ENCODE measurements around the gene HNMT.
"Not testable (repeated sequence)": the region's sequence is repeated elsewhere in the genome, so short reads cannot be mapped to it uniquely, and the experiment has no call there.

Gene HNMT
- 0 reads per million in 3 donors for total RNA-seq

DNA sequence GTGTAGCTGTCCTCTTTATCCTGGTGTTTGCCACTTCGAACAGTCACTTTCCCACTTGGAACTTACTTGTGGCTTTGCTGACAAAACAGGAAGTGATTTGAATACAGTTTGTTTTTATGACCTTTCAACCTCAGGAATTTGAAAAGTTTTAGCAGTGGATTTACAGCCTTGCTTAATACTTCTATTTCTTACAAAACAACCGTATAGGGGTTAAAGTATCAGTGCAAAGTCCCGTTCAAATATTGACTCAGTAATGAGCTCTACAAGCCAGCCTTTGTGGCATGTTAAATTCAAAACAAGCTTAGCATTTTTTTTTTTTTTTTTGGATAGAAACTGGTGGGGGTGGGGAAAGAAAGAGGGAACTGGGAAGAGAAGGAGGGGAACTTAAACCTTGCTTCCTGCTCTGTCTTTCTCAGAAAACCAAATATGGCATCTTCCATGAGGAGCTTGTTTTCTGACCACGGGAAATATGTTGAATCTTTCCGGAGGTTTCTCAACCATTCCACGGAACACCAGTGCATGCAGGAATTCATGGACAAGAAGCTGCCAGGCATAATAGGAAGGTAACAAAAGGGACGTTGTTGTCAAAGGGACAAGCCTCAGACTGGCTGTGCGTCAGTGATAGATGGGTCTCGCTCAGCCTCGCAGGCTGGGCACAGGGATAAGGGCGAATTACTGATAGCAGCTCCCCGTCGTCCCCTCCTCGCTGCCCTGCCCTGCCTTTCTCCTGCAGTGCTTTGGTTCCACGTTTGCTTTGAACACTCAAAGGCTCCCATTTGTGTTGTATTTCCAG, at the start of gene HNMT:
HNMT (plus strand) TSS at position 408 of the 793 bp plus-strand sequence; CDS start at position 427, 19 bp downstream.
- DNase-seq, result no peak
- Histone ChIP-seq H3K27ac (ENCODE audit: insufficient read depth, low read length, poor library complexity, severe bottlenecking) (no peak within 1 kb of the TSS), H3K4me3 (ENCODE audit: insufficient read depth, low read depth, low read length, poor library complexity, severe bottlenecking) (no peak within 1 kb of the TSS), H3K4me1 (ENCODE audit: control insufficient read depth, insufficient read depth, low read length, poor library complexity, severe bottlenecking) (no peaks in the 10 kb centered on the region), H3K36me3 (ENCODE audit: control insufficient read depth, insufficient read depth, low read length) (no peaks in the 10 kb centered on the region), H3K9me3 (ENCODE audit: control insufficient read depth, low read length) (no peaks in the 10 kb centered on the region), H3K27me3 (replicated peaks; ENCODE audit: control insufficient read depth, insufficient read depth, low read length, poor library complexity, severe bottlenecking) (no peaks in the 10 kb centered on the region)

DNA sequence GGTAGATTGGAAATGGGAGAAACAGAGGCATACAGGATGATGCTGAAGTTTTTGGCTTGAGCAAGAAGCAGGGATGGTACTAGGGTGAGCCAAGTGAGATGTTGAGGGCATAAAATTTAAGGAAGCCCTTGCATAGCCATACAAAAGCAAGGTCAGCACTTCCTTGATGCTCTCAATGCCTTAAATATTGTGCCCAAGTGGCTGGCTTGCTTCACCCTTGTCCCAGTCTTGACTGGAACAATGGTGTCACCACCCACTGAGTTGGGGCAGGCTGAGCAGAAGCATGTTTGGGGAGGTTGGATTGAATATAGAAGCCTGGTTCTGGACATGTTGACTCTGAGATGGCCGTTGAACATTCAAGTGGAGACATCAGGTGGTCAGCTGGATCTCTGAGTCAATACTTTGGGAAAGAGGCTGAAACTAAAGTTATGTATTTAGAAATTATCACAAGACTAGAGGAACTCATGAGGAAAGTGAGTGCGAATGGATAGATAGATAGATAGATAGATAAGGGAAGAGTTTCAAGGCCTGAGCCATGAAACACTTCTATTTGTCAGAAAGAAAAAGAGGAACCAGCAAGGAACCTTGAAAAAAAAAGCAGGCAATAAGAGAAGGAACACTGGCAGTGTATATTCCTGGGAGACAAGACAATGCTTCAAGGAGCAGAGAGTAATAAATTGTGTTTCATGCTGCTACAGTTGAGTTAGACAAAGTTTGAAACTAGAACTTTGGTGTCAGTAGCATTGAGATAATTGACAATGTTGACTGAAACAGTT, 43.0 kb upstream of the HNMT start:
- H3K27ac ChIP-seq (ENCODE audit: insufficient read depth, low read length, poor library complexity, severe bottlenecking), result no peak overlapping the region
- no peak for DNase-seq
- H3K27me3 ChIP-seq (replicated peaks; ENCODE audit: control insufficient read depth, insufficient read depth, low read length, poor library complexity, severe bottlenecking), result no peaks in the 10 kb centered on the region
- no peaks in the 10 kb centered on the region for H3K4me1 ChIP-seq (ENCODE audit: control insufficient read depth, insufficient read depth, low read length, poor library complexity, severe bottlenecking)
- no peak overlapping the region for H3K4me3 ChIP-seq (ENCODE audit: insufficient read depth, low read depth, low read length, poor library complexity, severe bottlenecking)
- H3K36me3 ChIP-seq (ENCODE audit: control insufficient read depth, insufficient read depth, low read length), result no peaks in the 10 kb centered on the region
- H3K9me3 ChIP-seq (ENCODE audit: control insufficient read depth, low read length), result no peaks in the 10 kb centered on the region

DNA sequence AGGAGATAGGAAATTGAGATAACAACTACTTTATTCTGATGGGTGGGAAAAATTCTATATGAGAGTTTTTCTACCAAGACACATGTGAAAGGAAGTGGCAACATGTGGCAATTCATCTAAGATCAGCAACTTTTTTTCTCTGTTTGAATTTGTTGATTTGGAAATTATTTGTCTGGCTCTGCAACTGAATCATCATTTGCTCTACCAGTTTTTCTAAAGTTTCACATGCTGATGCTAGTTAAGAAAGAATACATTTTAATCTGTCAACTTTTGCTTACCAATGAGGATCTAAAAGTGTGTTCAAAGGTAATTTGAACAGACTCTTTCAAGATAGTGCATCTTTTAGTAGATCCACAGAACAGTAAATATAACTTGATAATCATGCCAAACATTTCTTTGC, 42.1 kb upstream of the HNMT start:
- H3K4me1 ChIP-seq (ENCODE audit: control insufficient read depth, insufficient read depth, low read length, poor library complexity, severe bottlenecking); DNase-seq; H3K36me3 ChIP-seq (ENCODE audit: control insufficient read depth, insufficient read depth, low read length); H3K4me3 ChIP-seq (ENCODE audit: insufficient read depth, low read depth, low read length, poor library complexity, severe bottlenecking); H3K27ac ChIP-seq (ENCODE audit: insufficient read depth, low read length, poor library complexity, severe bottlenecking); H3K9me3 ChIP-seq (ENCODE audit: control insufficient read depth, low read length); H3K27me3 ChIP-seq (replicated peaks; ENCODE audit: control insufficient read depth, insufficient read depth, low read length, poor library complexity, severe bottlenecking): not testable (repeated sequence)

DNA sequence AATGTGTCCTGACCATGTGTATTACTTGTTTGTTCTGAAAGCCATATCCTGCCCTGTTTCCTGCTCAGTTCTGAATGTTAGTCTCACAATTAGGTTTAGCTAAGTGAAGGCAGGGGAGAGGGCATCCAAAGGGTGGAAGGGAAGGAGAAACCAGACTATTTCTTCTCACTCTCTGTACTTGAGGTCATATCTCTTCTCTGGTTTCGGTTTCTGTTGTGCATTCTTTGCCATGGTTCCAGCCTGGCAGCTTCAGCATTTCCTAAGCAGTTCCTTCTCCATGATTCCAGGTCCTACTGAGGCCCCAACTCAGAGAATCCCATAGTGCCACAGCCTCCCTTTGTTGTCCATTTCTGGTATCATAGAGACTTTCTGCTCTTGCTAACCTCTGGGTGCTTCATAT, 40.3 kb upstream of the HNMT start:
- no peak for DNase-seq
- Histone ChIP-seq H3K9me3 (ENCODE audit: control insufficient read depth, low read length) (no peaks in the 10 kb centered on the region), H3K4me3 (ENCODE audit: insufficient read depth, low read depth, low read length, poor library complexity, severe bottlenecking) (no peak overlapping the region), H3K36me3 (ENCODE audit: control insufficient read depth, insufficient read depth, low read length) (no peaks in the 10 kb centered on the region), H3K4me1 (ENCODE audit: control insufficient read depth, insufficient read depth, low read length, poor library complexity, severe bottlenecking) (no peaks in the 10 kb centered on the region), H3K27me3 (replicated peaks; ENCODE audit: control insufficient read depth, insufficient read depth, low read length, poor library complexity, severe bottlenecking) (no peaks in the 10 kb centered on the region), H3K27ac (ENCODE audit: insufficient read depth, low read length, poor library complexity, severe bottlenecking) (no peak overlapping the region)

DNA sequence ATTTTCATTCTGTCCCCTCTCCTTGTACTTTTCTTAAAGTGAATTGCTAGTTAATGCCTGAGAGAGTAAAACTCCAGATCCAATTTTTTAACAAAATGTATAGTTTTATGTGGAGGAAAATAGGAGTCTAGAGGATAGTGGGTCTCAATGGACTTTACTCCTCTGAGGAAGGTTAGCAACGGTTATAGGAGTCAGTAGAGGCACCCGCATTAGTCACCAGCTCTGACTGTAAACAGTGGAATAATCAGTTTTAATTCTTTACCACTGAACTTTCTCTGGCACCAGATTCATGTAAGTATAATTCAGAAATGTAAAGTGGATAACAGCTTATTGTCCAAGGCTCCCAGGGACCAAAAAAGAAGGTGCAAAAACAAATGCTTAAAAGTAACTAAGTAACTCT, 38.7 kb upstream of the HNMT start:
- DNase-seq, result no peak
- Histone ChIP-seq H3K4me3 (ENCODE audit: insufficient read depth, low read depth, low read length, poor library complexity, severe bottlenecking) (no peak overlapping the region), H3K36me3 (ENCODE audit: control insufficient read depth, insufficient read depth, low read length) (no peaks in the 10 kb centered on the region), H3K27me3 (replicated peaks; ENCODE audit: control insufficient read depth, insufficient read depth, low read length, poor library complexity, severe bottlenecking) (no peaks in the 10 kb centered on the region), H3K9me3 (ENCODE audit: control insufficient read depth, low read length) (no peaks in the 10 kb centered on the region), H3K27ac (ENCODE audit: insufficient read depth, low read length, poor library complexity, severe bottlenecking) (no peak overlapping the region), H3K4me1 (ENCODE audit: control insufficient read depth, insufficient read depth, low read length, poor library complexity, severe bottlenecking) (no peaks in the 10 kb centered on the region)

DNA sequence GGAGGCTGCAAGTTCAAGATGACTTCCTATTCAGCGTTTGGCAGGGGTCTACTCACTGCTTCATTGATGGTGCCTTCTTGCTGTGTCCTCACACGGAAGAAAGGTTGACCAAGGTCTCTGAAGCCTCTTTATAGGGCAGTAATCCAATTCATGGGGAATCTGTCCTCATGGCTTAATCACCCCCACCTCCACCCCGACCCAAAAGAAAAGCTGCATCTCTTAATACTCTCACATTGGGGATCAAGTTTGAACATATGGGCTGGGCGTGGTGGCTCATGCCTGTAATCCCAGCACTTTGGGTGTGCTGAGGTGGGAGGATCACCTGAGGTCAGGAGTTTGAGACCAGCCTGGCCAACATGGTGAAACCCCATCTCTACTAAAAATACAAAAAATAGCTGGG, 36.4 kb upstream of the HNMT start:
- no peaks in the 10 kb centered on the region for H3K4me1 ChIP-seq (ENCODE audit: control insufficient read depth, insufficient read depth, low read length, poor library complexity, severe bottlenecking)
- no peaks in the 10 kb centered on the region for H3K9me3 ChIP-seq (ENCODE audit: control insufficient read depth, low read length)
- no peak for DNase-seq
- H3K27ac ChIP-seq (ENCODE audit: insufficient read depth, low read length, poor library complexity, severe bottlenecking), result no peak overlapping the region
- H3K27me3 ChIP-seq (replicated peaks; ENCODE audit: control insufficient read depth, insufficient read depth, low read length, poor library complexity, severe bottlenecking), result no peaks in the 10 kb centered on the region
- no peaks in the 10 kb centered on the region for H3K36me3 ChIP-seq (ENCODE audit: control insufficient read depth, insufficient read depth, low read length)
- H3K4me3 ChIP-seq (ENCODE audit: insufficient read depth, low read depth, low read length, poor library complexity, severe bottlenecking), result no peak overlapping the region

DNA sequence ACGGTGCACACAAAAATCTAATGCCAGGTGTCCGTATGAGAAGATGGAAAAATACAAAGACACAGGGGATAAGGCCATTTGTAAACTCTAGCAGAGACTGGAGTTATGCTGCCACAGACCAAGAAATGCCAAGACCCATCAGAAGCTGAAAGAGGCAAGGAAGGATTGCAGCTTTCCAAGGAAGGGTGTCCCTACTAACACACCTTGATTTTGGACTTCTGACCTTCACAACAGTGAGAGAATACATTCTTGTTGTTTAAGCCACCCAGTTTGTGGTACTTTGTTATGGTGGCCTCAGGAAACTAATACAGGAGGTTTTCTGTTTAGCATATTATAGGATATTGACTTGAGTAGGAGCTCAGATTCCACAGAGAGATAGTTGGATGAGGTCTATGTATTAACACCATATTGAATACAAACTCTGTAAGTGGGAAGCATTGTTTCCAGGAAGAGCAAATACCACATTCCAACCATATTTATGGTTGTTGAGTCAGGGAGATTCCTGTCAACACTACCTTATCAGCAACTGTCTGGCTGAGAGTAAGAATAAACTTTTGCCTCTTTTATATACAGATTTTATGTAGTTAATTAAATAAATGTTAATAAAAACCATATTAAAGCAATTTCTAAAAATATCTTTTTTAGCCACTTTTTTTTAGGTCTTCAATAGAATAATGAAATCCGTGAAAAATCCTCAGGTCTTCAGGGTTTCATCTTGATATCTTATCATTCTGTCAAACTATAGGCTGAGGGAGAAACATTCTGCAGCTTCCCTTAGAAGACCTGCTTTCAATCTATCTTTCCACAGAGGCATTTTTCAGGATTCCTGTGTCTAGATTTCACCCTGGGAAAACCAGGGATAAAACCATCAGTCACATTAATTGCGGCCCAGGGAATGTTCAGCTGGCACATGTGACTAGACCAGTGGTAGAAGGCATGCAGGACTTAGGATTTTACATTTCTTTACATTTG, 35.4 kb upstream of the HNMT start:
- Histone ChIP-seq H3K4me3 (ENCODE audit: insufficient read depth, low read depth, low read length, poor library complexity, severe bottlenecking) (no peak overlapping the region), H3K27me3 (replicated peaks; ENCODE audit: control insufficient read depth, insufficient read depth, low read length, poor library complexity, severe bottlenecking) (no peaks in the 10 kb centered on the region), H3K36me3 (ENCODE audit: control insufficient read depth, insufficient read depth, low read length) (no peaks in the 10 kb centered on the region), H3K27ac (ENCODE audit: insufficient read depth, low read length, poor library complexity, severe bottlenecking) (no peak overlapping the region), H3K4me1 (ENCODE audit: control insufficient read depth, insufficient read depth, low read length, poor library complexity, severe bottlenecking) (no peaks in the 10 kb centered on the region), H3K9me3 (ENCODE audit: control insufficient read depth, low read length) (no peaks in the 10 kb centered on the region)
- DNase-seq, result no peak

DNA sequence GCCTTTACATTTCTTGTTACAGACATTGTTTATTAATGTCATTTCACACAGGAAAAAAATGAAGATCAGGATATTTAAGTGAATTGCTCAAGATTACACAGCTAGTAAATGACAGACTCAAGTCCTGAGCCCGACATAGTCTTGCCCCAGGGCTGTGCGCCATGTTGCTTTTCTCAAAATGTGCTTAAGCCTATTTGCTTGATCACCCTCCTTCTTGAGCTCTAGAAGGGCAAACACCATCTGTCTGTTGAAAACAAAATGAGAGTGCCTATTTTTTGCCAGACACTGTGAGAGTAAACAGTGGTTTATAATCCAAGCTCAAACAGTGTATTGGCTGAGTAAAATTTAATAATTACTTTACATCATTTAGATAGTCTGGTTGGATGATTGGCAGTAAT, 34.8 kb upstream of the HNMT start:
- DNase-seq, result no peak
- Histone ChIP-seq H3K9me3 (ENCODE audit: control insufficient read depth, low read length) (no peaks in the 10 kb centered on the region), H3K27me3 (replicated peaks; ENCODE audit: control insufficient read depth, insufficient read depth, low read length, poor library complexity, severe bottlenecking) (no peaks in the 10 kb centered on the region), H3K27ac (ENCODE audit: insufficient read depth, low read length, poor library complexity, severe bottlenecking) (no peak overlapping the region), H3K4me3 (ENCODE audit: insufficient read depth, low read depth, low read length, poor library complexity, severe bottlenecking) (no peak overlapping the region), H3K4me1 (ENCODE audit: control insufficient read depth, insufficient read depth, low read length, poor library complexity, severe bottlenecking) (no peaks in the 10 kb centered on the region), H3K36me3 (ENCODE audit: control insufficient read depth, insufficient read depth, low read length) (no peaks in the 10 kb centered on the region)

DNA sequence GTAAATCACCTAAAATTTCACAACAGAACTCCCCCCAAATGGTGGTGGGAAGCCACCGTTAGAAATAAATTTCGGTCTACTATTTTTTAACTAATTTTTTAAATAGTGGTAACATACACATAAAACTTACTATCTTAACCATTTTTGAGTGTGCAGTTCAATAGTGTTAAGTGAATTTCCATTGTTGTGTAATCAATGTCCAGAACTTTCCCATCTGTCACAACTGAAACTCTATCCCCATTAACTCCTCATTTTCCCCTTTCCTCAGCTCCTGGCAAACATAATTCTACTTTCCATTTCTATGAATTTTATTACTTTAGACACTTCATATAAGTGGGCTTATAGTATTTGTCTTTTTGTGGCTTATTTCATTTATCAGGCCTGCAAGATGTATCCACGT, 34.1 kb upstream of the HNMT start:
- Histone ChIP-seq H3K27me3 (replicated peaks; ENCODE audit: control insufficient read depth, insufficient read depth, low read length, poor library complexity, severe bottlenecking) (no peaks in the 10 kb centered on the region), H3K27ac (ENCODE audit: insufficient read depth, low read length, poor library complexity, severe bottlenecking) (no peak overlapping the region), H3K9me3 (ENCODE audit: control insufficient read depth, low read length) (no peaks in the 10 kb centered on the region), H3K4me3 (ENCODE audit: insufficient read depth, low read depth, low read length, poor library complexity, severe bottlenecking) (no peak overlapping the region), H3K4me1 (ENCODE audit: control insufficient read depth, insufficient read depth, low read length, poor library complexity, severe bottlenecking) (no peaks in the 10 kb centered on the region), H3K36me3 (ENCODE audit: control insufficient read depth, insufficient read depth, low read length) (no peaks in the 10 kb centered on the region)
- no peak for DNase-seq
